Keratinocyte (primary cell): ENCODE measurements around the gene FTSJ3. TPM values are rescaled to one million over a fixed set of nuclear protein-coding genes. Genes with fewer than 3 reads are reported as not detected.

Experiments
- DNase-seq: peaks from one replicate; pipeline ENCODE4 v3.0.0-alpha.2; 2011; ENCODE audit warnings: low read depth, missing footprints, low spot score
- FAIRE-seq: peaks from 2 replicates; lab custom pipeline; 2011; peaks lifted over from hg19 to GRCh38; lab: Jason Lieb, UNC
- H2AFZ ChIP-seq: 2 replicates; pipeline ENCODE4 v1.6.0; 2012; ENCODE audit warnings: low read length, control low read depth, inconsistent platforms; ENCODE audit not compliant: control insufficient read depth
- H3K27ac ChIP-seq: 2 replicates; pipeline ENCODE4 v1.5.1; 2011; ENCODE audit warnings: low read length; ENCODE audit not compliant: control insufficient read depth, insufficient read depth
- H3K27me3 ChIP-seq: 3 replicates; pipeline ENCODE4 v1.6.0; 2011; ENCODE audit warnings: low read length; ENCODE audit not compliant: control insufficient read depth, insufficient read depth; ENCODE audit errors: extremely low read depth
- H3K36me3 ChIP-seq, 2 experiments: 2 replicates in 1 of 2; 3 replicates in 1 of 2; pipeline ENCODE4 v1.5.1; 2011; ENCODE audit warnings: low read length in 2 of 2, mild to moderate bottlenecking in 1 of 2; ENCODE audit not compliant: control insufficient read depth in 2 of 2, insufficient read depth in 2 of 2; ENCODE audit errors: extremely low read depth in 1 of 2
- H3K4me1 ChIP-seq: 3 replicates; pipeline ENCODE4 v1.5.1; 2011; ENCODE audit warnings: low read length; ENCODE audit not compliant: control insufficient read depth, insufficient read depth; ENCODE audit errors: extremely low read depth
- H3K4me2 ChIP-seq: 3 replicates; pipeline ENCODE4 v1.6.0; 2011; ENCODE audit warnings: low read depth, low read length; ENCODE audit not compliant: control insufficient read depth, insufficient read depth; ENCODE audit errors: extremely low read depth
- H3K4me3 ChIP-seq, 3 experiments: fragments of 200-600 bp in 1 of 3; sonication (generic) in 1 of 3; 2 replicates in 2 of 3; 3 replicates in 1 of 3; pipeline ENCODE4 v1.5.1; 2011 to 2016; ENCODE audit warnings: low read length in 3 of 3, mild to moderate bottlenecking in 3 of 3, control low read depth in 2 of 3, inconsistent platforms in 1 of 3, low read depth in 1 of 3, mixed read lengths in 1 of 3, mixed run types in 1 of 3, moderate library complexity in 1 of 3; ENCODE audit not compliant: control insufficient read depth in 2 of 3, insufficient read depth in 2 of 3; ENCODE audit errors: extremely low read depth in 1 of 3
- H3K79me2 ChIP-seq: 2 replicates; pipeline ENCODE4 v1.6.0; 2012; ENCODE audit warnings: low read length; ENCODE audit not compliant: control insufficient read depth, insufficient read depth
- H3K9ac ChIP-seq: 3 replicates; pipeline ENCODE4 v1.6.0; 2011; ENCODE audit warnings: low read length; ENCODE audit not compliant: control insufficient read depth, insufficient read depth; ENCODE audit errors: extremely low read depth
- H3K9me1 ChIP-seq: 3 replicates; pipeline ENCODE4 v1.6.0; 2011; ENCODE audit warnings: low read length; ENCODE audit not compliant: control insufficient read depth, insufficient read depth; ENCODE audit errors: extremely low read depth
- H3K9me3 ChIP-seq: 2 replicates; pipeline ENCODE4 v1.5.1; 2012; ENCODE audit warnings: low read depth, low read length; ENCODE audit not compliant: control insufficient read depth
- H4K20me1 ChIP-seq: 3 replicates; pipeline ENCODE4 v1.6.0; 2011; ENCODE audit warnings: low read length; ENCODE audit not compliant: control insufficient read depth, insufficient read depth; ENCODE audit errors: extremely low read depth
- CTCF ChIP-seq, 3 experiments: IDR thresholded peaks in 1 of 3; conservative IDR thresholded peaks in 1 of 3; optimal IDR thresholded peaks in 1 of 3; 2 replicates in 2 of 3; 3 replicates in 1 of 3; pipeline versions ENCODE3 to v1.5.1; 2011; ENCODE audit warnings: low read length in 3 of 3, mild to moderate bottlenecking in 3 of 3, moderate library complexity in 2 of 3, control low read depth in 1 of 3, inconsistent platforms in 1 of 3; ENCODE audit not compliant: insufficient read depth in 2 of 3; ENCODE audit errors: extremely low read depth in 1 of 3
- EZH2 ChIP-seq: IDR thresholded peaks from one replicate; pipeline ENCODE4 v1.6.1; 2012; ENCODE audit warnings: inconsistent platforms, mild to moderate bottlenecking, low read length, moderate library complexity
- dilution Hi-C: fragments of 300-500 bp; cut with MboI; formaldehyde crosslinking; loops from one replicate; pipeline ENCODE4 v1.7.0; 2020; ENCODE audit warnings: low sequenced_read_pairs; ENCODE audit not compliant: extremely low pct_ligation_motif_present
- polyA plus RNA-seq, 5 experiments: library from polyadenylated mRNA; depleted of rRNA in 3 of 5; stranded (reverse) in 3 of 5; stranded (forward) in 1 of 5; unstranded in 1 of 5; fragments of >200 nt; gene quantifications; 1 replicate in 1 of 5; 2 replicates in 3 of 5; 3 replicates in 1 of 5; pipeline versions ENCODE4 v1.2.1 to v1.2.3, GENCODE V29; 2011 to 2012; ENCODE audit warnings: missing spikeins in 2 of 5, low read depth in 1 of 5, low replicate concordance in 1 of 5

Gene FTSJ3
- polyA plus RNA-seq, 1 donor (not counting 4 experiments of a cell fraction or from before 2014, with no cell fraction given), result 43.7 TPM

GRCh38 chr17:63842540-63843386, 15.3 kb upstream of the FTSJ3 start, which contains the start of gene SMARCD2:
SMARCD2 (minus strand) TSS chr17:63842685; CDS start chr17:63842674, 11 bp downstream.
- DNase-seq (peak; percentile 89), FAIRE-seq (peak; percentile 26)
- H3K79me2 ChIP-seq, result peaks cover 40% of the 10 kb centered on the region
- no peaks in the 10 kb centered on the region for H3K9me3 ChIP-seq
- no peak for TF ChIP-seq CTCF (optimal IDR thresholded peaks at IDR 0.05 in 1 of 3, IDR thresholded peaks at IDR 0.05 in 1 of 3, conservative IDR thresholded peaks at IDR 0.05 in 1 of 3; ENCODE audit: extremely low read depth in 1 of 3, insufficient read depth in 2 of 3, low read length in 3 of 3)
- TF ChIP-seq EZH2, result no peak
- H3K4me1 ChIP-seq, result peaks cover 39% of the 10 kb centered on the region
- peak within 1 kb of the TSS; percentile 92 to 95 (median 94) for H3K4me3 ChIP-seq
- peak within 1 kb of the TSS; percentile 90 for H3K9ac ChIP-seq
- H3K9me1 ChIP-seq, result peaks cover 2% of the 10 kb centered on the region
- H3K27ac ChIP-seq, result peak within 1 kb of the TSS; percentile 80
- dilution Hi-C loops, result no loop called here
- H3K27me3 ChIP-seq, result no peaks in the 10 kb centered on the region
- H2AFZ ChIP-seq, result peak within 1 kb of the TSS; percentile 81
- no peaks in the 10 kb centered on the region for H3K36me3 ChIP-seq
- H3K4me2 ChIP-seq, result peak within 1 kb of the TSS; percentile 100
- H4K20me1 ChIP-seq, result peaks cover 4% of the 10 kb centered on the region

DNA sequence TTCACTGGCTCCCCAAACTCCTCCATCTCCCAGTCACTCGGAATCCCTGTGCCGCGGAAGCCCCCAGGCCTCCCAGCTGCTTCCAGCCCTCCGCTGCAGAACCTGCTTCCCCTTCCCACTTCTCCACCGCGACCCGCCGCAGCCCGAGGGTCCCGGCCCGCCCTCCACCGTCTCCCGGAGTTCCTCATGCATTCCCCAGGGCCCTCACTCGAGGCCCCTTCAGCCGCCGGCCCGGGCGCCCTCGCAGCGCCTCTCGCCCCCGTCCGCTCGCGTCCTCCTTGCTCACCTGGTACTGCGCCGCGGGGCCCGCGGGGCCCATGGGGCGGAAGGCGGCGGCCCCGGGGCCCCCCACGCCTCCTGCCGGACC, 14.7 kb upstream of the FTSJ3 start:
- dilution Hi-C loops, result no loop called here
- DNase-seq, result no peak
- peaks cover 39% of the 10 kb centered on the region for H3K4me1 ChIP-seq

More for the DNA sequence above, 14.7 kb upstream of the FTSJ3 start:
- Histone ChIP-seq H3K4me2 (peak overlapping the region; percentile 100), H4K20me1 (peaks cover 4% of the 10 kb centered on the region), H3K9me3 (no peaks in the 10 kb centered on the region), H3K4me3 (peak overlapping the region; percentile 92 to 95 (median 94)), H3K27me3 (no peaks in the 10 kb centered on the region), H3K9ac (peak overlapping the region; percentile 90), H3K79me2 (peaks cover 46% of the 10 kb centered on the region), H2AFZ (peak overlapping the region; percentile 43), H3K9me1 (peaks cover 2% of the 10 kb centered on the region), H3K27ac (peak overlapping the region; percentile 80), H3K36me3 (peaks cover 0 to 4% of the 10 kb centered on the region in 2 experiments)
- no peak for FAIRE-seq
- TF ChIP-seq CTCF (optimal IDR thresholded peaks at IDR 0.05 in 1 of 3, IDR thresholded peaks at IDR 0.05 in 1 of 3, conservative IDR thresholded peaks at IDR 0.05 in 1 of 3; ENCODE audit: extremely low read depth in 1 of 3, insufficient read depth in 2 of 3, low read length in 3 of 3), result no peak
- no peak for TF ChIP-seq EZH2
